Measurements from ENCODE around the gene SERTAD3. TPM values are rescaled to one million over a fixed set of nuclear protein-coding genes. Genes with fewer than 3 reads are reported as not detected.
"Not testable (repeated sequence)": the region's sequence is repeated elsewhere in the genome, so short reads cannot be mapped to it uniquely, and the experiment has no call there.

SERTAD3 gene
- total RNA-seq, 6 experiments from 2014 or later, result 35.9 to 47.0 (median 41.2) TPM

GRCh38 chr19:40461669-40462221 lies 17.6 kb upstream of the SERTAD3 start:
- no peaks in the 10 kb centered on the region for H3K9me3 Mint-ChIP-seq

GRCh38 chr19:40460185-40460584 lies 16.1 kb upstream of the SERTAD3 start:
- Mint-ChIP-seq H3K27me3 (ENCODE audit: insufficient read depth) (peaks cover 1% of the 10 kb centered on the region), H3K27ac (no peak overlapping the region), H3K36me3 (ENCODE audit: low read depth) (no peaks in the 10 kb centered on the region), H3K4me3 (no peak overlapping the region), H3K4me1 (ENCODE audit: low read depth) (peaks cover 12% of the 10 kb centered on the region), H3K9me3 (no peaks in the 10 kb centered on the region)
- no peak for DNase-seq
- TF ChIP-seq, protein P1, sequence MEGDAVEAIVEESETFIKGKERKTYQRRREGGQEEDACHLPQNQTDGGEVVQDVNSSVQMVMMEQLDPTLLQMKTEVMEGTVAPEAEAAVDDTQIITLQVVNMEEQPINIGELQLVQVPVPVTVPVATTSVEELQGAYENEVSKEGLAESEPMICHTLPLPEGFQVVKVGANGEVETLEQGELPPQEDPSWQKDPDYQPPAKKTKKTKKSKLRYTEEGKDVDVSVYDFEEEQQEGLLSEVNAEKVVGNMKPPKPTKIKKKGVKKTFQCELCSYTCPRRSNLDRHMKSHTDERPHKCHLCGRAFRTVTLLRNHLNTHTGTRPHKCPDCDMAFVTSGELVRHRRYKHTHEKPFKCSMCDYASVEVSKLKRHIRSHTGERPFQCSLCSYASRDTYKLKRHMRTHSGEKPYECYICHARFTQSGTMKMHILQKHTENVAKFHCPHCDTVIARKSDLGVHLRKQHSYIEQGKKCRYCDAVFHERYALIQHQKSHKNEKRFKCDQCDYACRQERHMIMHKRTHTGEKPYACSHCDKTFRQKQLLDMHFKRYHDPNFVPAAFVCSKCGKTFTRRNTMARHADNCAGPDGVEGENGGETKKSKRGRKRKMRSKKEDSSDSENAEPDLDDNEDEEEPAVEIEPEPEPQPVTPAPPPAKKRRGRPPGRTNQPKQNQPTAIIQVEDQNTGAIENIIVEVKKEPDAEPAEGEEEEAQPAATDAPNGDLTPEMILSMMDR (IDR thresholded peaks at IDR 0.05), result no peak

More at GRCh38 chr19:40461669-40462221, 17.6 kb upstream of the SERTAD3 start:
- Mint-ChIP-seq H3K27ac (no peak overlapping the region), H3K36me3 (ENCODE audit: low read depth) (peaks cover 5% of the 10 kb centered on the region; the same call in 1 of the 2 replicates), H3K27me3 (ENCODE audit: insufficient read depth) (peaks cover 3% of the 10 kb centered on the region), H3K4me3 (no peak overlapping the region), H3K4me1 (ENCODE audit: low read depth) (peaks cover 25% of the 10 kb centered on the region)
- TF ChIP-seq, protein P1 (IDR thresholded peaks at IDR 0.05), result no peak
- DNase-seq, result no peak

- Mint-ChIP-seq H3K27ac (no peak overlapping the region), H3K27me3 (ENCODE audit: insufficient read depth) (no peaks in the 10 kb centered on the region; the same call in 1 of the 2 replicates), H3K9me3 (no peaks in the 10 kb centered on the region), H3K4me3 (no peak overlapping the region), H3K4me1 (ENCODE audit: low read depth) (no peaks in the 10 kb centered on the region), H3K36me3 (ENCODE audit: low read depth) (no peaks in the 10 kb centered on the region)
- TF ChIP-seq, protein P1 (IDR thresholded peaks at IDR 0.05), result no peak
- DNase-seq, result no peak
These were observed 14.5 kb upstream of the SERTAD3 start for GRCh38 chr19:40458597-40458974.

DNA sequence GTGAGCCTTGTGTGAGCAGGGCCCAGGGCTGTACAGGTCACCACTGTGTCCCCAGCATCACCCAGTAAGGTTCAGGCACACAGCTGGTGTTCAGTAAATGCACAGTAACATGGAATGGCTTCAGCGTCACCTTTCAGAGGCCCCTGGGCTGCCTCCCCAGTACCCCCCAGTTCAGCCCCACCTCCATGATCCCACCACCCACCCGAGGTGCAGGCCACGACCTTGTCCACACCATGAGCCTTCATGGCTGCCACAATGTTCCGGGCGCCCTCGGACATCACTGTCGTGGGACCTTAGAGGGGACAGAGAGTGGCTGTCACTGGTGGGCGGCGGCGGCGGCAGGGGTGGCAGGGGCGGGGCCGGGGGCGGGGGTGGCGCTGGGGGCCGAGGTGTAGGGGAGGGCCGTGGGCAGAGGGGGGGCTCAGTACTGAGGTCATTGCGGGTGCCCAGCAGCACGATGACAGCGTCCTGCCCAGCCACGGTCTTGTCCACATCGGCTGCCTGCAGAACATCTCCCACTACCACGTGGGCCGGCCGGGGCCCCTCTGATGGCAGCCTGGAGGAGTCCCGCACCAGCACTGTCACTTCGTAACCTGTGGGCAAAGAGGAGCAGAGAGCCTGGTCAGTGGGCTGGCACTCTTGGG lies 13.9 kb upstream of the SERTAD3 start:
- TF ChIP-seq, protein P1 (IDR thresholded peaks at IDR 0.05), result no peak
- H3K9me3 Mint-ChIP-seq, result no peaks in the 10 kb centered on the region

GRCh38 chr19:40457048-40457447 lies 12.9 kb upstream of the SERTAD3 start:
- no peaks in the 10 kb centered on the region for H3K9me3 Mint-ChIP-seq
- TF ChIP-seq, protein P1 (IDR thresholded peaks at IDR 0.05), result no peak
- no peak overlapping the region for H3K4me3 Mint-ChIP-seq
- H3K27me3 Mint-ChIP-seq (ENCODE audit: insufficient read depth), result no peaks in the 10 kb centered on the region; the same call in 1 of the 2 replicates
- H3K4me1 Mint-ChIP-seq (ENCODE audit: low read depth), result no peaks in the 10 kb centered on the region
- no peaks in the 10 kb centered on the region for H3K36me3 Mint-ChIP-seq (ENCODE audit: low read depth)
- H3K27ac Mint-ChIP-seq, result no peak overlapping the region
- DNase-seq, result no peak

More for the DNA sequence above, 13.9 kb upstream of the SERTAD3 start:
- no peak overlapping the region for H3K4me3 Mint-ChIP-seq
- no peaks in the 10 kb centered on the region for H3K36me3 Mint-ChIP-seq (ENCODE audit: low read depth)
- DNase-seq, result no peak
- no peak overlapping the region for H3K27ac Mint-ChIP-seq
- H3K4me1 Mint-ChIP-seq (ENCODE audit: low read depth), result no peaks in the 10 kb centered on the region
- no peaks in the 10 kb centered on the region; the same call in 1 of the 2 replicates for H3K27me3 Mint-ChIP-seq (ENCODE audit: insufficient read depth)

GRCh38 chr19:40453943-40454342 lies 9.8 kb upstream of the SERTAD3 start:
- not testable (repeated sequence) for H3K36me3 Mint-ChIP-seq (ENCODE audit: low read depth); H3K27ac Mint-ChIP-seq; H3K27me3 Mint-ChIP-seq (ENCODE audit: insufficient read depth); H3K4me3 Mint-ChIP-seq; H3K4me1 Mint-ChIP-seq (ENCODE audit: low read depth); H3K9me3 Mint-ChIP-seq
- DNase-seq, result peak; percentile 28

All from HFFc6 (cell line).